Posterior cingulate gyrus (tissue), 11 donors: ENCODE measurements around the gene MPZL3.

Experiments
- DNase-seq, 10 donors: peaks; one replicate each; pipeline versions ENCODE4 v3.0.0 to v3.0.0-alpha.2; 2020 to 2021; ENCODE audit warnings: mixed read lengths in 3 of 10
- intact Hi-C: fragments of 100-400 bp; cut with DNase I; formaldehyde crosslinking; loops from one replicate; pipeline ENCODE4 v1.15.1; 2023

MPZL3 gene

DNA sequence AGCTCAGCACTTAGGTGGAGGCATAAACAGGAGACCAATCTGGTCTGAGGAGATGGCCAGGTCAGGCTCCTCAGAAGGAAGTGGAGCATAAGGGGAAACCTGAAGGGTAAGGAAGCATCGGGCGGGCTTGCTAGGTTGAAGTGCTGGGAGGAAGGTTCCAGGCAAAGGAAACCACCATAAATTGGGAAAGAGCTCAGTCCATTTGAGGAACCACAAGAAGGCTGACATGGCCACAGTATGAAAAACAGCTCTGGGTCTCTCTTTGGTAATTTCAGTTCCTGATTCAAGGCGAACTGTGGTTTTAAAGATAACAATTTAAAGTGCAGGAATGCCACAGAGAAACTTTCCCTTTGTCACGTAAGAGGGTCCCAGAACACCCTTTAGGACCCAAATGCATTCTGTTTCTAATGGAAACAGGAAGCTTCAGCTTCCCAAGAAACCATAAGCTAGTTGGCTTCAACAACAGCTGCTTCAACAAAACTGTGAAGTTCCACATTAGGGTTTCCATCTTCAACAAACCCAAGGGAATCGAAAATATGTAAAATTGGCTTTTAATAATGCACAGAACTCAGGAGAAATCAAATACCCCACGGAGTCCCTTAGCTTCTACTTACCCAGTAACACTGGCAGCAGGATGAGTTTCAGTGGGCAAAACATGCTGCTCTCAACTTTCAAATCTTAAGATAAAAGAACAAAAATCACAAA, 37.8 kb downstream of the MPZL3 start:
- intact Hi-C loops = no loop called here
- DNase-seq = no peak

DNA sequence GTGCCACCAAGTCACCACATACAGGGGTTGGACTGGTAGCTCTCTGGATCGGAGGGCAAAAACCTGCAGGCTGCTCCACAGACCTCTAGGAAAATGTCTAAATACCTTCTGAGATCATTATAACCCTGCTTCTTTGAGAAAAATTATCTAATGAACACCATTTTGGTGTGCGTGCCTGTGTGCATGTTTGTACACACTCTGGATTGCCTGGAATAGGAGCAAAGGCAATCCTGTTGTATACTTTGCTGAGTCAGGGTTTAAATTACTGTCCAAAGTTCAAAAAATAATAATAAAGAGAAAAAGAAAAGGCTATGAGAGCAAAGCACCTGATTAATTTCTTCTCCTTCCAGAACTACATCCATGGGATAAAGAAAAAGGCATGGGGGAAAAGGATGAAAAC, 38.4 kb downstream of the MPZL3 start:
- intact Hi-C loops = no loop called here
- DNase-seq = no peak

DNA sequence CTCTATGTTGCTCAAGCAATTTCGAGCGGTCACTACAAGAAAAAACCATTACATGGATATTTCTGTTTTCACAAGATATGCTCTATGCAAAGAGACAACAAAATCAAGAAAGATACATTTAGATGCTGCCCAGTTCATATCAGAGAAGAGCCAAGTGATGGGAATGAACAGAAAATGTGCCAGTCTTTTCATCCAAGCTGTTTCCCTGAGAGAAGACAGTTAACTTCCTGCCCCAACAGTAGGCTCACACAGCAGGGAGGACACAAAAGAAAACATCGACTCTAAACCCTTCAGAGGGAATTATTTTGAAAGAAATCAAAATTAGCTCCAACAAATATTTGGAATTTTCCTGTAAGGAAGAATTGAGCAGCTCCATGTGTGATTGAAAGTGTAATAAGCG, 39.0 kb downstream of the MPZL3 start:
- intact Hi-C loops = no loop called here
- no peak for DNase-seq

DNA sequence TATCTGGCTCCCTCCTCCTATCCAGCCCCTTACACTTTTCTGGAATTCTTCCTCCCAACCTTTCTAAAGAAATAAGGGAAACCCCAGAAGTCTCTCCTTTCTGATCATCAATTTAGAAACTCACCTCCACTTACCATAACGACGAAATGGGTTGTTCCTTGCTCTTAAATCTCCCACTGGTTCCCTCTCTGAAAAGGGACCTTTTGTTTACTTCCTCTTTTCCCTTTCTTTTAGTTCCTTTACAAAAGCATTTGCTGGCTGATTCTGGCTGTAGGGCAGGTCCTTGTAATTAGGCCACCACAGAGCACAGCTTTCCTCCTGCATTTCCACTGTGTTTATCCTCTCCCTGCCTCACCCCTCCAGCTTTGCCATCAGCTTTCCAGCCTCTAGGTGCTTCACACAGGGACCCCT, 39.4 kb downstream of the MPZL3 start:
- DNase-seq = no peak
- intact Hi-C loops = no loop called here

DNA sequence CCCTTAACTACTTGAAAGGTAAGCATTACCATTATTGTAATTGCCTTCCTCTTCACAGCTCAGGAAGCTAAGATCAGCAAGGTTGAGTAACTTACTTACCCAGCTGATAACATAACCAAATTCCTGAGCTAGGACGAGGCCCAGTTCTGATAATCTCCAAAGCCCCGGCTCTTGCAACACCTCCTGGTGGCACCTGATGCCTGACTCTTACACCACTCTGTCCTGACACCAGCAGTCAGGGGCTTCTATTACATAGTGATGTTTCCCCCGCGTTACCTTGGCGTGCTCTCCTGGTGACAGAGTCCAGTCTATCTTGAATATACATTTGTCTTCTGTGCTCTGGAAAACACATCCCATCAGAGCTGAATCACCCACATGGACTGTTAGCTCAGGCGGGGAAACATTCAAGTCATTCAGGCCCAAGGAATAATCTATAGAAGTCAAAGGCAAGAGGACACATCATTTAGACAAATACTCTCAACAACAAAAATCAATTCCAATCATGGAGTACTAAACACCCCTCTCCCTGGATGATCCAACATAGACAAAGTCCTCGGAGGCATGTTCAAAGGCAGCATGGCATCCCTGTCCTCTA, 39.9 kb downstream of the MPZL3 start:
- no peak for DNase-seq
- intact Hi-C loops = no loop called here

DNA sequence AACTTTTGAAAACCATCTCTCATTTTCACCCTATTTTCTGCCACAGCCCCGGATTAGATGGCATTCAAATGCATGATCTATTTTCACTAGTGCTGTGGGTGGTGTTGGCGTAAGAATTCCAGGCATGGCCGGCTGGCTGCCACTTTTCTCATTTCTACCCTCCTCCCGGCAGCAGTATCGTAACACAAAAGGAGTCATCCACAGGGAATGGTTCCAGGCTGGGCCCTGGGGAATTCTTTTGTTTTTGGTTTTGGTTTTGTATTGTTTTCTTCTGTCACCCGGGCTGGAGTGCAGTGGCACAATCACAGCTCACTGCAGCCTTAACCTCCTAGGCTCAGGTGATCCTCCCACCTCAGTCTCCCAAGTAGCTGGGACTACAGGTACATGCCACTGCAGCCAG, 41.2 kb downstream of the MPZL3 start:
- peak in 8 of 10 donors; percentile 25 to 92 (median 44) for DNase-seq
- intact Hi-C loops = no loop called here

DNA sequence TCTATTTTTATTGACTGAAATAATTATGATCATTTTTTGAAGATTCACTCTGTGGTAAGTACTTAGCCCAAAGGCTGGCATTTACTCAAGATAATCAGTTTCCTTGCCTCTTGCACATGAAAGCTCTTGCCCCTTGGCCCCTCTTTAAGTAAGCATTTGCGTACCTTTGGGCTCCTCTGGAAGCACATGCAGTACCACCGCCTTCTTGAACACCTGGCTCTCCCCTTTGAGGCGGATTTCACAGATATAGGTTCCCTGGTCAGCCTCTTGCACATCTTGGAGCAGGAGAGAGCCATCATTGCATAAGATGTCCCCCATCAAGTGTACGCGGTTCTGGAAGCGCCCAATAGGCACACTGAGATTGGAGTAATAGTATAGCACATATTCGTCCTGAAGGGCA, 41.8 kb downstream of the MPZL3 start:
- intact Hi-C loops = no loop called here
- DNase-seq = no peak

DNA sequence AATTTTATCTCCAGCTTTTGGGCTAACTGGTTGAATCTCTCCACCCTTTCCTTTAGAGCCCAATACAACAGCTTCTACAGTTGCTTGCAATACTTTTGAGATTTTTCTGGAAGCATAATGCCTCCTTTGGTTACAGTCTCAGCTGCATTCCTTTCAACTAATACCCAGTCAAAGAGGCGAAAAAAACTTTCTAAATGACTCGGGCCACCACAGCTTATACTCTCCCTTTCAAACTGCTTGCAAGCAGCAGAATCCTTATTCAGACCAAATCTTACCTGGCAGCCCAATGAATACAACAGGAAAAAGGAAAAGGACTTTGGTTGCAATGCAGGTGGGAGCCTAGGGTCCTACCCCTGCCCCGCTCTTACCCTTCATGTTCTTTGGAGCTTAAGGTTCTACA, 43.1 kb downstream of the MPZL3 start:
- DNase-seq = no peak
- intact Hi-C loops = no loop called here

DNA sequence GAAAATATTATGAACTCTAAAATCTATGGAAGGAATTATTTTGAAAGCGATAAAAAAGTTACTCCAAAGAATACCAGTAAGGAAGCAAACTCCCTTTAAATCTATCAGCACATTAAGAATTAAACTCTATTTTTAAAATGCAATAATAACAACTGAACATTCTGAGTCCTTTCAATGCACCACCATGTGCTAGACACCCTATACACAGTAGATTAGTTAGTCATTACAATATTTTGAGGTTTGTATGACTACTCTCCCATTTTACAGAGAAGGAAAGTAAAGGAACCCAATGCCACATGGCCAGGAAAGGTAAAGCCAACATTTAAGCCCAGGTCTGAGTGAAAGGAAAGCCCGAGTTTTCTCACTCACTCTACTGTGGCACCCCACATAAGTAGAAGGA, 45.1 kb downstream of the MPZL3 start:
- no peak for DNase-seq
- intact Hi-C loops = no loop called here

DNA sequence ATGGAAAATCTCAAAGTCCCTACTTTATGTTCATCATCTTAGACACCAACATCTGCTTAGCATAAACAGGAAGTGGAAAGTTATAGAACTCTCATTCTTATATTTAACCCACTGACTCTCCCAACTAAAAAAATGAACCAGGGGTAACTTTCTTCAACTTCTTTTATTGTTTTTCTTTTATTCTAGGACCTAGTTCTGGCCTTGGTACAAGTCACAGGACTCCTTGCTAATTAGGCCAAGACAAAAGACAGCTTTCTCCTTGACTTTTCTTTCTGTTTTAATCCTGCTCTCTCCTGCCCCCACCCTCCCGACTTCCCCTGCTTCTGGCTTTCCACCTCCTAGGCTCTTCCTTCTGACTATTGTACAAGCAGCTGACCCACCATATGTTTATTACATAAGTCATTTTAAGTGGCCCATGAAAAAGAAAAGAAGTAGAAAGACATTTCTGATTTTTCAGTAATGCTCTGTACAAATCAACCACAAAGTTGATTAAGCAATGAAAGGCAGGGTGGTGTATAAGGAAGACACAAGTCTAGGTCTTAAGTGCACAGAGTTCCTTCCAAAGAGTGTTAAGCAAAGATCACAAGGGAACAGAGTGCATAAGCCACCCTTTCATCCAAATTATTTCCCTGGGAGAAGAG, 45.7 kb downstream of the MPZL3 start:
- intact Hi-C loops = no loop called here
- DNase-seq = no peak

DNA sequence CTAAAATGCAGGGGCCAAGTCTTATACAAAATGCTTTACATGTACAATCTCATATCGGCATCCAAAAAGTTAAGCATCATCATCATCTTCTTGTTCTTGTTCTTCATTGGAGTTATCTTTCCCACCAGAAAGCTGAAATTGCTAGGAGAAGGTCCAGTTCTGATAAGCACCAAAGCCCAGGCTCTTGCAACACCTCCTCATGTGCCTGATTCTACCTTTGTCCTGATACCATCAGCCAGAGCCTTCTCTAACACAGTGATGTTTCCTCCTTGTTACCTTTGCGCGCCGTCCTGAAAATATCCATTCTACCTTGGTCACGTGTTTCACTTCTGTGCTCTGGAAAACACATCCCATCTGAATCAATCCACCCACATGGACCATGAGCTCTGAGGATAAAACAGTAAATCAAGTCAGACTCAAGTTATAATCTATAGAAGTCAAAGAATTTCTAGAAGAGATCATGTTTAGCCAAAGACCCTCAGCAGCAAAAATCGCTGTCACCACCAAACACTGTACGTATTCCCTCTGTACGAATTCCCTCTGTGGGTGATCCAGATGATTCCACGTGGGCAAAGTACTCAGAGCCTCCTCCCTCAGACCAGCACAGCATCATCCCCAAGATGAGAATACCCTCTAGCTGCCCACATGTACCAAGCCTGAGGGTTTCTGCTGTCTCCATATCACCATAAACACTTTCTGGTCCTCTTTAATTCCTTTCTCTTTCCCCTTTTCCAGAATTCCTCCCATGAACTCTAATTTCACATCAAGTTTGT, 46.4 kb downstream of the MPZL3 start:
- intact Hi-C loops = no loop called here
- DNase-seq = no peak

DNA sequence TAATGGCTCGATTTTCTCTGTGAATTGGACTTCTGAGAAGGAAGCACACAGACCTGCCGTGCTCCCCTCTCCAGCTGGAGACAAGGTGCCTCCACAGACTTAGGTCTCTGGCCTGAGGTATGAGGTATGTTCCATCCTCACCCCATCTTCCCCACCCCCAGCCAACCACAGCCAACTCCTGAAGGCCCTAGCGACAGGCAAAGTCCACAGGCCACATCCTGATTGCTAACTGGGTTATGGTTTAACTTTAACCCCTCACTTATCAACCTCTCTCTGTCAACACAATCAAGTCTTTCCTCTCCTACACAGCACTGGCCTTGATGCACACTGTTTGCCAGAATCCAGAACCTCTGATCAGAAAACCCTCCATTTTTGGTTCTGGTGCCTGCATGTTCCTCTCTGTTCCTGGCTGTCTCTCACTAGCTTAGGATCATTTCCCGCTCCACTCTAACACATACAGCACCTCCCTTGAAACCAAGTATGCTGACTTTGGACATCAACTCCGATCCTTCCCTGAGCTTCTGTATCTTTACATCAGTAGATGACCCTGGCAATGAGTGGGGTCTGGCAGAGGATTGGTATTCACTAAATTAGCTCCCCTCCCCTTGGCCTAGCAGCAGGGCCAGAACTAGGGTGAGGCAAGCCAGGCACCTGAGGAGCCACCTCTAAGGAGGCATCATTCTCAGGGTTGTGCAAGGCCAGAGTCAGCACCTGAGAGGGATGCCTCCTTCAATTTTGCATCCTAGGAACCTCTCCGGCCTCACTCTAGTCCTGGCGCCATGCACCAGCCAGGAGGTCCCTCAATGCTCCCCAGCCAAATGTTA, 49.4 kb downstream of the MPZL3 start:
- intact Hi-C loops = no loop called here
- no peak for DNase-seq

DNA sequence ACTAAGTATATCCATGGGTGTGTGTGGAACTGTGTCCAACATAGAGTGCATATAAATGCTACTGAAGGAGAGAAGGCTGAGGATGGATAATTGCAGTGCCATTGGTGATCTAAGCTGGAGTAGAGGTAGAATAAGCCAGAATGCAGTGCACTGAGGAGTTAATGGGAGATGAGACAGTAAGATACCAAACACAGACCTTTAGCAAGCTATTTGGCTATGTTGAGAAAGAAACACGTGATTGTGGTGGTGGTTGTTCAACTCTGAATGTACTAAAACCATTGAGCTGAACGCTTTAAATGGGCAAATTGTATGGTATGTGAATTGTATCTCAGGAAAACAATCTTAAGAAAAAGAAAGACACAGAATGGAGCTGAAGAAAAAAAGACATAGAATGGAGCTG, 50.2 kb downstream of the MPZL3 start:
- DNase-seq = no peak
- intact Hi-C loops = no loop called here

DNA sequence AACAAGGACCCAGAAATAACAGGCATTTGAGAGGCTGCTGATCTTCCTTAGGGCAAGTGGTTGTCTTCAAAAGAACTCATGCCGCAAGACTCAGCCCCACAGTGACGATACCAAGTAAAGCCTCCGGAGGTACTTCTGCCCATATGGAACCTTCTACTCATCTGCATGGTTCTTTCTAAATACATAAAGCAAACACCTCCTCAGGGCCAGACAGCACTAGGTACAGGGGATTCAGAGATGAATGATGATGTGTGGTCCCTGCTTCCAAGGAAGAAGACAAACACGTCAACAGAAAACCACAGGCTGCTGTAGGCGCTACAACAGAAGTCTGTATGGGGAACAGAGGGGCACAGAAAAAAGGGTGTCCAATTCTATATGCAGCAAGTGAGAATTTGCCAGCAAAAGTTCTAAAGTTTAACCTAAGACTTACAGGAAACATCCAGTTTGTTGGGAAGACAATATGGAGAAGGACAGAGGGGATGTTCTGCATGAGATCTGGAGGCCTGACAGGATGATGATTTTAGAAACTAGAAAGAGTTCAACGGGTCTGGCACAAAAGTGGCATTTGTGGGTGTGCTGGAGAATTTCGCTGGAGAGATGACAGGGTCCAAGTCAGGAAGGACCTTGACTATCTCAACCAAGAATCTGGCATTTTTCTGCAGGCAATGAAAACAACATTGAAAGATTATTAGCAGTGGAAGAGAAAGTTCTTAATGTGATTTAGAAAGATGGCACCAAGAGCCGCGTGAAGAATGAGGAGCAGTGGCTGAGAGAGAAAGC, 51.1 kb downstream of the MPZL3 start:
- intact Hi-C loops = no loop called here
- no peak for DNase-seq

DNA sequence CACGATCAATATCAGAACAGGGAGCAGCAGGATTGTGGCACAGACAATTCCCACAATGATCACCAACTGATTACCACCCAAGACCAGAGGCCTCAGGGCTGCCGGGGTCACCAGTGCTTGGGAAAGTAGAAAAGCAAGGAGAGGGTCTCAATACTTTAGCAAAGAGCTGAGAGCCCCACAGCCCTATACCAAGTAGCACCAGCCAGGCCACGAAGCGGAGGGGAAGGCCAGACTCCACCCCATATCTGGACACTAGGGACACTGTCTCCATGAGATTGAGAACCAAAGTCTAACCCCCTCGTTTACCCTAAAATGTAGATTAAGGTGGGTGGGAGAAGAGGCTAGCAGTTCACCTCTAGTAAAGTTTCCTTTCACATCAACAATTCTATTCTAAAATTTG, 51.7 kb downstream of the MPZL3 start:
- intact Hi-C loops = no loop called here

DNA sequence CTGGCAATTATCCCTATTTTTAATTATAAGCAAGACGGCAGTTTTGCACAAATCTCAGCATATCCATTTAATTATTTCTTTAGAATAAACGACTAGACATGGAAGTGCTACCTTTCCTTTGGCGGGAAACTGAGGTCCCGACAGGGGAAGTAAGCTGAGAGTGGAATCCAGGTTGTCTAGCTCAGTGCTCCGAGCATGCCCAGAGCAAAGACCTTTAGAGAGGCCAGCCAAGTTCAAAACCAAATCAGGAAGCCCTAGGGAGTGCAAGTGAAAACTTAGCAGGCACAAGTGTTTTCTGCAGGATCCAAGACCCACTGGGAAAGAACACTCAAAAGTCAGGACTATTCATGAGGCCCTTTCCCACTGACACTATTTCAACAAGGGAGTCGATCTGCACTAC, 53.0 kb downstream of the MPZL3 start:
- DNase-seq = no peak
- intact Hi-C loops = loop anchor here (5.0 kb wide), 1 partner anchor 288 kb away; no protein-coding TSS in a partner anchor

More for the DNA sequence above, 51.7 kb downstream of the MPZL3 start:
- DNase-seq = no peak

DNA sequence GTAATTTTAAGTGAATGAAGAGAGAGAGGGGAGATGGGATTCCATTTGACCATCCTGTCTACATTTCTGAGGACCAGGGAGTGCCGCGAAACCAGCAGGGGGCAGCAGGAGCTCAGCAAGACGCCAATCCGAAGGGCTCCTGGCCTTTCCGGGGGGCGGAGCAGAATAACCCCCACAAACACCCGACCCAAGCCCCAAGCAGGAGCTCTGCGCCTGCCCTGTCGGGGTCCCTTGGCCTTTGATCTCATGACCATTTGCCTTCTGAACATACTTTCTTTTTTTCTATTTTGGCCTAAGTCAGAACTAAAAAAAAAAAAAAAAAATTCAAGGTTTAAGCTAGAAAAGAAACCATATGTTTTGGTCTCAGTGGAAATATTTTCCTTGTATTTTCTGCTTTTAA, 53.8 kb downstream of the MPZL3 start:
- peak; percentile 53 to 96 (median 81) for DNase-seq
- intact Hi-C loops = loop anchor here (1.0 to 5.0 kb wide), 3 partner anchors 93 to 289 kb away; no protein-coding TSS in a partner anchor

DNA sequence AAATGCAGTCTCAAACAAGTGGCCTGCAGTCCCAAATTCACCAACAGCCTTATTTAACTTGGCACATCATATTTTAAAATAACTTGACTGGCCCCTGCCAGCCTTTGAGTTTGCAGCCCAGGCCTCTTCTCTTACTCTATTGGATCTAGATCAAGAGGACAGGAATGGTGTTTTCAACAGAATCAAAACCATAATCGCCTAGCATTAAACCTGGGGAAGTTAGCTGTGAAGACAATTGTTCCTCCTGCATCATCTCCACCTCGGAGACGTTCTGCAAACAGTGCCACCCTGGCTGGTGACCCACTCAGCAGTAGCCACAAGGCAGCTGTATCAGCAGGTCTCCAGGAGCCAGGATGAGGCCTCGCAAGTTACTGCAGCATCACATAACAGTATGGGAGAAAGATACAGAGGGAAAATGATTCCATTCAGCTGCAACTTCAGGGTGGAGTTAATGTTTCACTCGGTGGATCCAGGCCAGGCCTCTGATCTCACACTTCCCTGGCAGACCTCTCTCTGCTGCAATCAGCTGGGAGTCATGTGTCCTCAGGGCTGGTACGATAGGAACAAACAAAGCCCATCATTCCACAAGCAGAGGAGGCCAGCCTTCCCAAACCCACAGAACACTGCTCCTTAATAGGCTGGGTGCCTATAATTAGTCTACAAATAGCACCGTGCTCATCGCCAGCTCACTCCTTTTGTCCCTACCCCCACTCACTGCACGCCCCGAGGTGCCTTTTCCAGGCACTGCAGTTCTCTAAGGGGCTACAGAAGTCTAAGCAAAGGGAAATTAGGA, 57.1 kb downstream of the MPZL3 start:
- peak; percentile 45 to 94 (median 72) for DNase-seq
- intact Hi-C loops = loop anchor here (2.0 to 5.0 kb wide), 2 partner anchors 14 to 292 kb away; no protein-coding TSS in a partner anchor
